Measurements from ENCODE around the gene CSKMT. TPM values are rescaled to one million over a fixed set of nuclear protein-coding genes. Genes with fewer than 3 reads are reported as not detected.

The CSKMT gene
- total RNA-seq, 4 donors from 2014 or later: 2.0 to 18.6 (median 7.3) TPM

- peaks cover 2 to 44% (median 14%) of the 10 kb centered on the region in 3 donors for H3K4me1 ChIP-seq
Measured at GRCh38 chr11:62645946-62646824, 18.9 kb upstream of the CSKMT start, which contains the start of gene GANAB. Gene GANAB (minus strand): TSS chr11:62646613. CDS start chr11:62646599, 14 bp downstream.

GRCh38 chr11:62646825-62647608 lies 18.1 kb upstream of the CSKMT start:
- Histone ChIP-seq H3K9me3 (no peaks in the 10 kb centered on the region), H3K4me1 (peaks cover 2 to 52% (median 21%) of the 10 kb centered on the region in 3 donors), H3K27me3 (no peaks in the 10 kb centered on the region), H3K27ac (peak overlapping the region in 3 of 4 donors; percentile 94 to 97 (median 94)), H3K4me3 (peak overlapping the region in 1 of 2 donors; percentile 96), H3K36me3 (peaks cover 0 to 53% of the 10 kb centered on the region in 2 donors)
- TF ChIP-seq POLR2A (IDR thresholded peaks at IDR 0.05) (no peak), CTCF (IDR thresholded peaks at IDR 0.05) (no peak), POLR2AphosphoS5 (IDR thresholded peaks at IDR 0.05) (no peak), EP300 (IDR thresholded peaks at IDR 0.05) (no peak)
- ATAC-seq: no peak
- WGBS, 2 donors (ENCODE audit: low coverage in 1 of 2): 0% methylated on average over 3 of the region's 32 CpGs; no CpG with 5 or more reads in 1 of the 2 donors

More at GRCh38 chr11:62645946-62646824, 18.9 kb upstream of the CSKMT start, which contains the start of gene GANAB:
- Histone ChIP-seq H3K9me3 (no peaks in the 10 kb centered on the region), H3K27ac (peak within 1 kb of the TSS; percentile 81 to 97 (median 94)), H3K27me3 (no peaks in the 10 kb centered on the region), H3K36me3 (peaks cover 0 to 55% of the 10 kb centered on the region in 2 donors), H3K4me3 (peak within 1 kb of the TSS; percentile 76 to 96)
- peak; percentile 100 for ATAC-seq
- peak; percentile 86 to 87 for TF ChIP-seq POLR2A (IDR thresholded peaks at IDR 0.05)
- peak; percentile 89 for TF ChIP-seq POLR2AphosphoS5 (IDR thresholded peaks at IDR 0.05)
- TF ChIP-seq EP300 (IDR thresholded peaks at IDR 0.05): no peak
- TF ChIP-seq CTCF (IDR thresholded peaks at IDR 0.05): peak in 2 of 4 experiments; percentile 11 to 12
- 0% methylated on average over 1 to 5 of the region's 73 CpGs for WGBS, 2 donors (ENCODE audit: low coverage in 1 of 2)

DNA sequence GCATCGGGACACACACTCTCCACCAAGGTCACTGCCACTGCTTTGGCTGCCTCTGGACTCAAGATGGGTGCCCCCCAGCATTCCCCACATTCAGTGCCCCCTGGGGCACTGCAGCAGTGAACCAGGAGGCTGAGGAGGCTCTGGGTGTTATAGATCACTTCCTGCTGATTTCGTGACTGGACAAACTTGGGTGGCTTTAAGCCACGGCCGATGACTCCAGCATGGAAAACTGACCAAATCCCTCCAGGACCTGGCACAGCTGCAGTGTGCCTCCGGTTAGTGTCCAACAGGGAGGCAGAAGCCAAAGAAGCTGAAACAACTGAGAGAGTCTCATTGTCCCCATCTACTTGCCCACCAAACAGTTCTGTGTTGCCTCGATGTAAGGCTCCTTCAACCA lies 17.5 kb upstream of the CSKMT start:
- no CpG with 5 or more reads among the region's 6 CpGs for WGBS, 2 donors (ENCODE audit: low coverage in 1 of 2)
- H3K36me3 ChIP-seq: peaks cover 0 to 48% of the 10 kb centered on the region in 2 donors
- ATAC-seq: no peak
- TF ChIP-seq POLR2AphosphoS5 (IDR thresholded peaks at IDR 0.05) (no peak), EP300 (IDR thresholded peaks at IDR 0.05) (no peak), POLR2A (IDR thresholded peaks at IDR 0.05) (no peak), CTCF (IDR thresholded peaks at IDR 0.05) (no peak)
- H3K4me1 ChIP-seq: peaks cover 2 to 58% (median 27%) of the 10 kb centered on the region in 3 donors
- H3K27me3 ChIP-seq: no peaks in the 10 kb centered on the region
- H3K4me3 ChIP-seq: no peak overlapping the region
- H3K27ac ChIP-seq: peak overlapping the region in 1 of 4 donors; percentile 97
- no peaks in the 10 kb centered on the region for H3K9me3 ChIP-seq

- Histone ChIP-seq H3K4me1 (peaks cover 2 to 60% (median 27%) of the 10 kb centered on the region in 3 donors), H3K27ac (no peak overlapping the region), H3K9me3 (no peaks in the 10 kb centered on the region), H3K4me3 (no peak overlapping the region), H3K36me3 (peaks cover 0 to 40% of the 10 kb centered on the region in 2 donors), H3K27me3 (no peaks in the 10 kb centered on the region)
- no peak for ATAC-seq
- WGBS, 2 donors (ENCODE audit: low coverage in 1 of 2): 80 to 86% methylated on average over 2 to 4 of the region's 24 CpGs
- no peak for TF ChIP-seq CTCF (IDR thresholded peaks at IDR 0.05)
- TF ChIP-seq POLR2AphosphoS5 (IDR thresholded peaks at IDR 0.05): no peak
- TF ChIP-seq POLR2A (IDR thresholded peaks at IDR 0.05): no peak
- TF ChIP-seq EP300 (IDR thresholded peaks at IDR 0.05): no peak
Measured at GRCh38 chr11:62648185-62648966, 16.7 kb upstream of the CSKMT start.
